DMS79 (cell line): ENCODE measurements around the gene CLSTN3.
A peak's percentile ranks its signal among the peaks of the same experiment; 100 is the strongest.

Source experiments
- DNase-seq: peaks from one replicate; lab custom pipeline; 2025; lab: John Stamatoyannopoulos, UW

The CLSTN3 gene

DNA sequence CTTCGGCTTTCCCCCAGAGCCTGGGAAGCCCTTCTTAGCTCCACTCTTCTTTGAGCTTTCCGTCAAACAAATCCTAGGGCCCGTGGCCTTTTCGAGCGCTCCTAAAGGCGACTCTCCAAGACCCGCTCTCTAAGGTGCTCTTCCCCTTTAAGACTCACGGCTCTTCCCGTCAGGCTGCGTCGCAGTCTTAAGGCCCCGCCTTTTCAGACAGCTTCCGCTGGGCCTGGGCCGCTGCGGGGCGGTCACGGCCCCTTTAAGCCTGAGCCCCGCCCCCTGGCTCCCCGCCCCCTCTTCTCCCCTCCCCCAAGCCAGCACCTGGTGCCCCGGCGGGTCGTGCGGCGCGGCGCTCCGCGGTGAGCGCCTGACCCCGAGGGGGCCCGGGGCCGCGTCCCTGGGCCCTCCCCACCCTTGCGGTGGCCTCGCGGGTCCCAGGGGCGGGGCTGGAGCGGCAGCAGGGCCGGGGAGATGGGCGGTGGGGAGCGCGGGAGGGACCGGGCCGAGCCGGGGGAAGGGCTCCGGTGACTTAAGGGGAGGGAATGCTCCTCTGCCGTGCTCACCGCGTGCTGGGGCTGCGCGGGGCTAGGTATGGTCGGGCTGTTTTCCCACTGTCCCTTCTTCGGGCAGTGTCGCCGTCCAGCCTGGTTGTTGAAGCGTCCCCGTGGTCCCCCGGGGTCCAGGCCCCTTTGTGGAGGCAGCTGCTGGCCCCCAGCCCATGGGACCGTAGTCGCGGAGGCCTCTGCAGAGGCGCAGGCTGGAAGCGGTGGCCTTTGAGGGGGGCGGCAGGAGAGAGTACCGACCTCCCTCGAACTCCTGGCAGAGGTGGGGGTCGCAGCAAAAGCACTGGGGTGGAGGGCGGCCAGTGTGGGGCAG lies 59.5 kb downstream of the CLSTN3 start, which contains the start of gene PEX5:
Gene PEX5 (plus strand): TSS at position 289 of the 870 bp plus-strand sequence. CDS start 692 bp downstream, outside the sequence.
- DNase-seq = peak; percentile 89

DNA sequence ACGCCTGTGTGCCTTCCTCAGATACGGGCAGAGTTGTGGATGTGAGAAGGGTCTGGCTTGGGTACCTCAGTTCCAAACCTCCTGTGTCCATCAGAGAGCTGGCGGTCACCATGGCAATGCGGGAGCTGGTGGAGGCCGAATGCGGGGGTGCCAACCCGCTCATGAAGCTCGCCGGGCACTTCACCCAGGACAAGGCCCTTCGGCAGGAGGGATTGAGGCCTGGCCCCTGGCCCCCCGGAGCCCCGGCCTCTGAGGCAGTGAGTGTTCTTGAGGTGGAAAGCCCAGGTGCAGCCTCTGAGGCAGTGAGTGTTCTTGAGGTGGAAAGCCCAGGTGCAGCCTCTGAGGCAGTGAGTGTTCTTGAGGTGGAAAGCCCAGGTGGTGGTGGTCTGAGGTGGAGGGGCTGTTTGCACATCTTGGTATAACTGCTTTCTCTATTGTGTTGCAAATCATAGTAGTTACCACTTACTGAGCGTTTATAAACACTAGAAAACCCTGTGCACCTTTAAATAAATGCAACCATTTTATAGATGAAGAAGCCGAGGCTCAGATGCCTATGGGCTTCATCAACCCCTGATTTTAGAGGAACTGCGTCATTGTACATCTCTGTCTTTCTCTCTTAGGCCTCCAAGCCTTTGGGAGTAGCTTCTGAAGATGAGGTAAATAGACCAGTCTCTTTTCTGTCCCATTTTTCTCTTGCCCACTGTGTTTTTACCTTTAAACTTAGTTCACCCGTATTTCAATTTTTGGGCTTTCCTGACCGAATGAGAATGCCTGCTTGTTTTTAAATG lies 60.3 kb downstream of the CLSTN3 start:
- DNase-seq = peak; percentile 45

DNA sequence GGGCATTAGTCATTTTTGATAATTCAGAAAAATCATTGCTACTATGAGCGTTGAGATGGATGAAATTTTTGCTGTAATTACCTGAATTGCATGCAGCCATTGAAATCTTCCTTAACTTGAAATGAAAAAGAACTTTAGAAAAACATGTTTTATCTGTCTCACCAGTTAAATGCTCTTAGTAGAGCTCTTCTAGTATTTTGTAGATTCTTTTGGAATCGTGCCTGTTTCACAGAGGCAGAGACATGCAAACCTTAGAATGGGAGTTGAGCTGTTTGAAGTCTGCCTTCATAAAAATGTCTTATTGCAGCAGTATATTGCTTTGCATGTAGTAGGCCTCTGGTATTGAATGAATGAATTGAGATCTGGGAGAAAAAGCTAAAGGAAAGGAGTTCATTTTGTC lies 63.5 kb downstream of the CLSTN3 start:
- no peak for DNase-seq

DNA sequence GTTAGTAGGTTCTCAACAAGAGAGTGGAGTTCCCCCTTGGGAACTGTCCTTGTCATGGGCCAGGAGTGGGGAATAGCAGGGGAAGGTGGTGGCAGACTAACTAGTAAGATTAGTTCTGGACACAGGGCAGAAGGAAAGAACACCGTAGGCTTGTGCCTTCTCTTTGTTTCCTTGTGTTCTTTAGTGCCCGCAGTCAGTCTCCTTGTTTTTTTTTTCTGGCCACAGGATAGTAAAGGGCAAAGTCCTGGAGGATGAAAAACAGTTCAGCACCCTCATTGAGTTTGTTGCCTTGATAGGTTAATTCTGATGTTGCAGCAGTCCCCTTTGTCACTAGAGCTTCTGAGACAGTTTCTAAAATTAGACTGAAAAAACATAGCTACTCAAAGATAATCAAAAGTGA lies 67.7 kb downstream of the CLSTN3 start:
- no peak for DNase-seq

DNA sequence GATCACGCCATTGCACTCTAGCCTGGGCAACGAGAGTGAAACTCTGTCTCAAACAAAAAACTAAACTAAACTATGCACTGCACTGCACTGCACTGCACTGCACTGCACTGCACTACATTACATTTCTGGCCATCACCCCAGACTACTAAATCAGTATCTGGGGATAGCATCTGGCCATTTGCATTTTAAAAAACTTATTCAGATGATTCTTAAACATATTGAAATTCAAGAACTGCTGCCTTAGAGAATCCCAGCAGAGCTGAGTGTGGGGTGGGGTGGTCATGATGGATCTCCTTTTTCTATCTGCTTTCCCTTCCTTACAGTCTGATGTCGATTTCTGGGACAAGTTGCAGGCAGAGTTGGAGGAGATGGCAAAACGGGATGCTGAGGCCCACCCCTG lies 72.9 kb downstream of the CLSTN3 start:
- no peak for DNase-seq

DNA sequence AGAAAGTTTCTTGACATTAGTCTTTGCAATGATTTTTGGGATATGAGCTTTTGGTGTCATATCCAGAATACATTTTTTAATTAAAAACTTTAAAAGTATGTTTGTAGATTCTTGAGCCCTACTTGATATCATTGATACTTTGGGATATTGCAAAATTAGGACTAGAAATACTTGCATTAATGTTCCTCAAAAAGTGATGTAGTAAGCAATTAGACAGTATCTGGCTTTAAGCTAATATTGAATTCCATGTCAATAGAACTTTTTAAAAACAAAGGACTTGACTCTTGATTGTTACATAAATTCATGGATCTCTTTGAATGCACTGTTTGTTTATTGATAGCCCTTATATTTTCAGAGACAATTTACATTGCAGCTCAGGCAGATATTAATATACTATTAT lies 74.9 kb downstream of the CLSTN3 start:
- DNase-seq = no peak

DNA sequence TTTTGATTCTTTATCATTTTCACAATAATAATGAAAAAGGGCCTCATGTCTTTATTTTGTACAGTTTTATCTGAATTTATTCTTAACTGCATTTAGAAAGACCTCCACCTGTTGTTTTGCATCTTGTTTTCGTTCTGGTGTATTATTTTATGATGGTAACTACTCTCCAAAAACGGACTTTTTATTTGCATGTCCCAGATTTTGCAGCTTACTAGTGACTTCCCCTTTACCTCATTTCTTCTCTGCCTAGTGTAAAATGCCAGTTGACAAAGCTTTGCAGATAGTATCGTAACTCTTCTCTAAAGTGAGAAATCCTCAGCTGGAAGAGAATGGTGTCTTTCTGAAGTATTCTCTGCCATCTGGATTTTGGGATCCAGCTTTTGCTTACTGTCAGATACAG lies 76.5 kb downstream of the CLSTN3 start:
- no peak for DNase-seq

DNA sequence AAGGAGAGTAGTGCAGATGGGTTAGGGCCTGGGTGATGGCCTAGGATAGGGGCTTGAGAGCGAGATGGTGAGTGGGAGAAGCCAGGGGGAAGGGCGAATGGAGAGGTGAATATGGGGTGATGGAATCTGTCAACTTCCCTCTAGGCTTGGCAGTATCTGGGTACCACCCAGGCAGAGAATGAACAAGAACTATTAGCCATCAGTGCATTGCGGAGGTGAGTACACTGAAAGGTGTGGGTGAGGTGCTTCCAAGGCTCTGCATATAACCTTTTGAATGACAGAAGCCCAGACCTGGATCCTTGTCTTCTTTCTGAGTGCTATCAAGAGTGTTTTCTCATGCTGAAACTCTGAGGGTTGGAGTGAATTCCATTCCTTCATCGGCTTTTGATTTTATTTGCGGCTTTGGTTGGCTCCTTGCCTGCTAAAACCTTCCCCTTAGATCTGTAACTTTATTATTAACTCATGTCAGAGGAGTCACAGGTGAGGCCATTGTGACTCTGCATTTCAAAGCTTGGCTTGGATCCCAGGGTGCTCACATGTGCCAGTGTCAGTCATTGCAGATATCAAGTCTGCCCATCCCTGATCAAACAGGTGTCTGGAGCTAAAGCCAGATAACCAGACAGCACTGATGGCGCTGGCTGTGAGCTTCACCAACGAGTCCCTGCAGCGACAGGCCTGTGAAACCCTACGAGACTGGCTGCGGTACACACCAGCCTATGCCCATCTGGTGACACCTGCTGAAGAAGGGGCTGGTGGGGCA lies 77.9 kb downstream of the CLSTN3 start:
- no peak for DNase-seq
